ENCODE data around the gene VWA2. TPM values are rescaled to one million over a fixed set of nuclear protein-coding genes. Genes with fewer than 3 reads are reported as not detected.

VWA2 gene
- total and polyA plus RNA-seq, 10 of the 15 experiments (the other 5 are each of a cell fraction or from before 2014, with no cell fraction given): 0.03 TPM; not detected in 9

DNA sequence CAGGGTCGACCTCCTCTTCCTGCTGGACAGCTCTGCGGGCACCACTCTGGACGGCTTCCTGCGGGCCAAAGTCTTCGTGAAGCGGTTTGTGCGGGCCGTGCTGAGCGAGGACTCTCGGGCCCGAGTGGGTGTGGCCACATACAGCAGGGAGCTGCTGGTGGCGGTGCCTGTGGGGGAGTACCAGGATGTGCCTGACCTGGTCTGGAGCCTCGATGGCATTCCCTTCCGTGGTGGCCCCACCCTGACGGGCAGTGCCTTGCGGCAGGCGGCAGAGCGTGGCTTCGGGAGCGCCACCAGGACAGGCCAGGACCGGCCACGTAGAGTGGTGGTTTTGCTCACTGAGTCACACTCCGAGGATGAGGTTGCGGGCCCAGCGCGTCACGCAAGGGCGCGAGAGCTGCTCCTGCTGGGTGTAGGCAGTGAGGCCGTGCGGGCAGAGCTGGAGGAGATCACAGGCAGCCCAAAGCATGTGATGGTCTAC lies 46.9 kb downstream of the VWA2 start:
- Histone ChIP-seq H3K9ac (ENCODE audit: control insufficient read depth, insufficient read depth, low read length) (no peak overlapping the region), H3K9me3 (replicated peaks; ENCODE audit: control insufficient read depth, insufficient read depth, low read length) (no peaks in the 10 kb centered on the region), H3K27ac (ENCODE audit: control insufficient read depth, insufficient read depth) (no peak overlapping the region), H3K4me3 (no peak overlapping the region), H3K36me3 (ENCODE audit: control insufficient read depth in 2 of 2, insufficient read depth in 2 of 2, low read length in 1 of 2) (no peaks in the 10 kb centered on the region), H2AFZ (ENCODE audit: control insufficient read depth, low read depth, low read length) (no peak overlapping the region), H3K4me1 (ENCODE audit: control insufficient read depth, insufficient read depth, low read length) (no peaks in the 10 kb centered on the region), H4K20me1 (ENCODE audit: control insufficient read depth, insufficient read depth) (no peaks in the 10 kb centered on the region), H3K27me3 (replicated peaks in 1 of 2; ENCODE audit: control insufficient read depth in 2 of 2, insufficient read depth in 2 of 2, low read length in 1 of 2) (no peaks in the 10 kb centered on the region), H3K4me2 (ENCODE audit: control insufficient read depth, insufficient read depth) (no peak overlapping the region), H3K79me2 (ENCODE audit: control insufficient read depth, insufficient read depth, low read length) (no peaks in the 10 kb centered on the region)
- ChIA-PET SMC1A (ENCODE audit: uncharacterized antibody, unreplicated experiment) (no interaction called here), CTCF (no interaction called here), RAD21 (ENCODE audit: unreplicated experiment) (interaction anchor here (2.0 kb wide), 1 partner anchor 18 kb away, joined by 7 read pairs; no protein-coding TSS in a partner anchor), POLR2A (no interaction called here)
- no peak for TF ChIP-seq JUND (IDR thresholded peaks at IDR 0.05; ENCODE audit: low read depth, low read length)
- TF ChIP-seq JUNB (IDR thresholded peaks at IDR 0.05): no peak
- TF ChIP-seq NRF1 (conservative IDR thresholded peaks at IDR 0.05; ENCODE audit: low read depth, low read length): no peak
- TF ChIP-seq CREM (IDR thresholded peaks at IDR 0.05; ENCODE audit: low read depth): no peak
- TF ChIP-seq, protein P1, sequence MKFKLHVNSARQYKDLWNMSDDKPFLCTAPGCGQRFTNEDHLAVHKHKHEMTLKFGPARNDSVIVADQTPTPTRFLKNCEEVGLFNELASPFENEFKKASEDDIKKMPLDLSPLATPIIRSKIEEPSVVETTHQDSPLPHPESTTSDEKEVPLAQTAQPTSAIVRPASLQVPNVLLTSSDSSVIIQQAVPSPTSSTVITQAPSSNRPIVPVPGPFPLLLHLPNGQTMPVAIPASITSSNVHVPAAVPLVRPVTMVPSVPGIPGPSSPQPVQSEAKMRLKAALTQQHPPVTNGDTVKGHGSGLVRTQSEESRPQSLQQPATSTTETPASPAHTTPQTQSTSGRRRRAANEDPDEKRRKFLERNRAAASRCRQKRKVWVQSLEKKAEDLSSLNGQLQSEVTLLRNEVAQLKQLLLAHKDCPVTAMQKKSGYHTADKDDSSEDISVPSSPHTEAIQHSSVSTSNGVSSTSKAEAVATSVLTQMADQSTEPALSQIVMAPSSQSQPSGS (IDR thresholded peaks at IDR 0.05; ENCODE audit: low read length): no peak
- no peak for TF ChIP-seq ZSCAN29 (IDR thresholded peaks at IDR 0.05)
- no peak for TF ChIP-seq ZNF24 (IDR thresholded peaks at IDR 0.05)
- TF ChIP-seq FOXM1 (IDR thresholded peaks at IDR 0.05; ENCODE audit: low read depth, low read length): no peak
- TF ChIP-seq EGR1 (IDR thresholded peaks at IDR 0.05; ENCODE audit: borderline replicate concordance in 1 of 2, low read depth in 2 of 2, low read length in 2 of 2): no peak
- no peak for TF ChIP-seq ESRRA (IDR thresholded peaks at IDR 0.05; ENCODE audit: low read length)
- TF ChIP-seq MTA3 (IDR thresholded peaks at IDR 0.05; ENCODE audit: borderline replicate concordance, low read length): no peak
- no peak for TF ChIP-seq BRCA1 (IDR thresholded peaks at IDR 0.05; ENCODE audit: low read depth, low read length)
- ATAC-seq (no peak), FAIRE-seq (no peak), DNase-seq (ENCODE audit: low read depth, low spot score) (no peak)
- WGBS (ENCODE audit: insufficient coverage, insufficient replicate concordance, low lambda C conversion rate, missing lambda C conversion rate): 72% methylated on average over 31 of the region's 31 CpGs
- in situ Hi-C loops (cut with MboI): no loop called here
- intact Hi-C loops (cut with micrococcal nuclease; ENCODE audit: unreplicated experiment): no loop called here
- BruUV-seq (replicated peaks): no TSS peak
